ENCODE measurements around the gene ATR. TPM values are rescaled to one million over a fixed set of nuclear protein-coding genes. Genes with fewer than 3 reads are reported as not detected.

ATR gene
- total and polyA plus RNA-seq, 2 donors (not counting 1 experiment from before 2014, with no cell fraction given) = 12.5 to 17.0 TPM

- no peak for DNase-seq (ENCODE audit: low read depth in 2 of 2)
- no peaks in the 10 kb centered on the region for H3K36me3 ChIP-seq (ENCODE audit: control insufficient read depth, insufficient read depth, low read length)
- H2AFZ ChIP-seq (ENCODE audit: low read length) = peak overlapping the region; percentile 93
- H3K9me3 ChIP-seq (ENCODE audit: control insufficient read depth, insufficient read depth, low read depth, low read length) = no peaks in the 10 kb centered on the region
- H3K79me2 ChIP-seq (ENCODE audit: control insufficient read depth, insufficient read depth, low read length) = no peaks in the 10 kb centered on the region
- H3K4me3 ChIP-seq (replicated peaks in 1 of 4; ENCODE audit: control extremely low read depth in 1 of 4, insufficient read depth in 1 of 4, low read depth in 3 of 4, low read length in 4 of 4) = peak overlapping the region; percentile 54 to 82 (median 69)
- H3K27ac ChIP-seq (ENCODE audit: insufficient read depth, low read length) = no peak overlapping the region
- no peaks in the 10 kb centered on the region for H3K27me3 ChIP-seq (ENCODE audit: control insufficient read depth, insufficient read depth, low read length)
- H3K9ac ChIP-seq (ENCODE audit: insufficient read depth, low read length) = no peak overlapping the region
- no peak for TF ChIP-seq CTCF (conservative IDR thresholded peaks at IDR 0.05 in 1 of 2, IDR thresholded peaks at IDR 0.05 in 1 of 2; ENCODE audit: low read depth in 1 of 2, low read length in 2 of 2)
- no peak for TF ChIP-seq EZH2 (IDR thresholded peaks at IDR 0.05; ENCODE audit: low read length, missing control alignments)
- peak overlapping the region; percentile 72 for H3K4me2 ChIP-seq (ENCODE audit: extremely low read depth, insufficient read depth, low read length)
- H3K4me1 ChIP-seq (ENCODE audit: control insufficient read depth, extremely low read depth, insufficient read depth, low read length) = peaks cover 2% of the 10 kb centered on the region
- H4K20me1 ChIP-seq (ENCODE audit: control insufficient read depth, extremely low read depth, insufficient read depth, low read length) = no peaks in the 10 kb centered on the region
These were observed 18.2 kb upstream of the ATR start for GRCh38 chr3:142596726-142597088.

GRCh38 chr3:142595951-142596725 lies 17.6 kb upstream of the ATR start, which contains the start of gene PLS1:
PLS1 (plus strand) TSS chr3:142596393; CDS start chr3:142664238, 67,845 bp downstream.
- peak within 1 kb of the TSS; percentile 35 for H3K27ac ChIP-seq (ENCODE audit: insufficient read depth, low read length)
- H3K4me1 ChIP-seq (ENCODE audit: control insufficient read depth, extremely low read depth, insufficient read depth, low read length) = peaks cover 2% of the 10 kb centered on the region
- peak within 1 kb of the TSS; percentile 93 for H2AFZ ChIP-seq (ENCODE audit: low read length)
- no peaks in the 10 kb centered on the region for H3K36me3 ChIP-seq (ENCODE audit: control insufficient read depth, insufficient read depth, low read length)
- no peak for TF ChIP-seq CTCF (conservative IDR thresholded peaks at IDR 0.05 in 1 of 2, IDR thresholded peaks at IDR 0.05 in 1 of 2; ENCODE audit: low read depth in 1 of 2, low read length in 2 of 2)
- TF ChIP-seq EZH2 (IDR thresholded peaks at IDR 0.05; ENCODE audit: low read length, missing control alignments) = no peak
- no peaks in the 10 kb centered on the region for H3K9me3 ChIP-seq (ENCODE audit: control insufficient read depth, insufficient read depth, low read depth, low read length)
- peak within 1 kb of the TSS; percentile 72 for H3K4me2 ChIP-seq (ENCODE audit: extremely low read depth, insufficient read depth, low read length)
- peak within 1 kb of the TSS; percentile 54 to 82 (median 69) for H3K4me3 ChIP-seq (replicated peaks in 1 of 4; ENCODE audit: control extremely low read depth in 1 of 4, insufficient read depth in 1 of 4, low read depth in 3 of 4, low read length in 4 of 4)
- no peaks in the 10 kb centered on the region for H4K20me1 ChIP-seq (ENCODE audit: control insufficient read depth, extremely low read depth, insufficient read depth, low read length)
- H3K27me3 ChIP-seq (ENCODE audit: control insufficient read depth, insufficient read depth, low read length) = no peaks in the 10 kb centered on the region
- H3K79me2 ChIP-seq (ENCODE audit: control insufficient read depth, insufficient read depth, low read length) = no peaks in the 10 kb centered on the region
- peak; percentile 75 to 77 for DNase-seq (ENCODE audit: low read depth in 2 of 2)
- peak within 1 kb of the TSS; percentile 17 for H3K9ac ChIP-seq (ENCODE audit: insufficient read depth, low read length)

GRCh38 chr3:142595581-142595950 lies 17.0 kb upstream of the ATR start:
- H3K4me3 ChIP-seq (replicated peaks in 1 of 4; ENCODE audit: control extremely low read depth in 1 of 4, insufficient read depth in 1 of 4, low read depth in 3 of 4, low read length in 4 of 4) = peak overlapping the region; percentile 54 to 82 (median 69)
- peak overlapping the region; percentile 72 for H3K4me2 ChIP-seq (ENCODE audit: extremely low read depth, insufficient read depth, low read length)
- DNase-seq (ENCODE audit: low read depth in 2 of 2) = peak; percentile 67 to 95
- peak overlapping the region; percentile 35 for H3K27ac ChIP-seq (ENCODE audit: insufficient read depth, low read length)
- peak overlapping the region; percentile 93 for H2AFZ ChIP-seq (ENCODE audit: low read length)
- no peaks in the 10 kb centered on the region for H3K9me3 ChIP-seq (ENCODE audit: control insufficient read depth, insufficient read depth, low read depth, low read length)
- H4K20me1 ChIP-seq (ENCODE audit: control insufficient read depth, extremely low read depth, insufficient read depth, low read length) = no peaks in the 10 kb centered on the region
- H3K4me1 ChIP-seq (ENCODE audit: control insufficient read depth, extremely low read depth, insufficient read depth, low read length) = peaks cover 2% of the 10 kb centered on the region
- no peaks in the 10 kb centered on the region for H3K79me2 ChIP-seq (ENCODE audit: control insufficient read depth, insufficient read depth, low read length)
- no peaks in the 10 kb centered on the region for H3K36me3 ChIP-seq (ENCODE audit: control insufficient read depth, insufficient read depth, low read length)
- H3K9ac ChIP-seq (ENCODE audit: insufficient read depth, low read length) = no peak overlapping the region
- no peak for TF ChIP-seq EZH2 (IDR thresholded peaks at IDR 0.05; ENCODE audit: low read length, missing control alignments)
- no peak for TF ChIP-seq CTCF (conservative IDR thresholded peaks at IDR 0.05 in 1 of 2, IDR thresholded peaks at IDR 0.05 in 1 of 2; ENCODE audit: low read depth in 1 of 2, low read length in 2 of 2)
- H3K27me3 ChIP-seq (ENCODE audit: control insufficient read depth, insufficient read depth, low read length) = no peaks in the 10 kb centered on the region
